Astrocyte (in vitro differentiated cells and primary cell): ENCODE measurements around the gene ARHGAP6.

ENCODE experiments used
- CTCF ChIP-seq: IDR thresholded peaks from 2 replicates; pipeline ENCODE4 v1.5.1; 2011; ENCODE audit warnings: low read depth, mild to moderate bottlenecking, inconsistent platforms, low read length, moderate library complexity; ENCODE audit not compliant: insufficient read depth
- EZH2 ChIP-seq: IDR thresholded peaks from 2 replicates; pipeline ENCODE4 v1.6.1; 2012; ENCODE audit warnings: mild to moderate bottlenecking, low read length, inconsistent platforms; ENCODE audit not compliant: insufficient read depth

GRCh38 chrX:11478911-11479310 lies 186.8 kb downstream of the ARHGAP6 start:
- no peak for TF ChIP-seq EZH2
- no peak for TF ChIP-seq CTCF
